ENCODE results near the gene ATP2B3. TPM values are rescaled to one million over a fixed set of nuclear protein-coding genes. Genes with fewer than 3 reads are reported as not detected.
A peak's percentile ranks its signal among the peaks of the same experiment; 100 is the strongest.

Gene ATP2B3
- total and polyA plus RNA-seq, 8 donors = 0.03 to 0.12 (median 0.04) TPM; not detected in 2

- intact Hi-C loops (cut with DNase I) = no loop called here
- FAIRE-seq (no peak), DNase-seq (no peak), ATAC-seq (no peak)
- no peak overlapping the region for H3K27ac ChIP-seq
- H3K4me3 ChIP-seq = no peak overlapping the region
- TF ChIP-seq CTCF (IDR thresholded peaks at IDR 0.05) = no peak
- 64 to 68% methylated on average over 18 to 20 of the region's 20 CpGs for WGBS, 2 donors
- H3K36me3 ChIP-seq = no peaks in the 10 kb centered on the region
- no peaks in the 10 kb centered on the region for H3K9me3 ChIP-seq
- H3K4me1 ChIP-seq = no peaks in the 10 kb centered on the region
- H3K27me3 ChIP-seq = peaks cover 0 to 5% (median 0%) of the 10 kb centered on the region in 4 donors
Measured at GRCh38 chrX:153530411-153531129, 13.1 kb downstream of the ATP2B3 start.

GRCh38 chrX:153533091-153533490, 15.6 kb downstream of the ATP2B3 start:
- ATAC-seq (no peak), DNase-seq (no peak), FAIRE-seq (no peak)
- no peaks in the 10 kb centered on the region for H3K36me3 ChIP-seq
- H3K4me1 ChIP-seq = no peaks in the 10 kb centered on the region
- H3K9me3 ChIP-seq = no peaks in the 10 kb centered on the region
- no peak for TF ChIP-seq CTCF (IDR thresholded peaks at IDR 0.05)
- no peaks in the 10 kb centered on the region for H3K27me3 ChIP-seq
- WGBS, 2 donors = 82 to 85% methylated on average over 15 of the region's 15 CpGs
- no peak overlapping the region for H3K4me3 ChIP-seq
- intact Hi-C loops (cut with DNase I) = no loop called here
- H3K27ac ChIP-seq = no peak overlapping the region

GRCh38 chrX:153537080-153537479, 19.6 kb downstream of the ATP2B3 start:
- intact Hi-C loops (cut with DNase I) = no loop called here
- no peak for ATAC-seq
- DNase-seq = no peak
- no peak overlapping the region for H3K4me3 ChIP-seq
- no peak for FAIRE-seq
- no peak for TF ChIP-seq CTCF (IDR thresholded peaks at IDR 0.05)
- no peaks in the 10 kb centered on the region for H3K9me3 ChIP-seq
- WGBS, 2 donors = 70 to 76% methylated on average over 10 to 11 of the region's 11 CpGs
- no peak overlapping the region for H3K27ac ChIP-seq
- H3K27me3 ChIP-seq = no peaks in the 10 kb centered on the region
- no peaks in the 10 kb centered on the region for H3K36me3 ChIP-seq
- H3K4me1 ChIP-seq = no peaks in the 10 kb centered on the region

- Histone ChIP-seq H3K36me3 (no peaks in the 10 kb centered on the region), H3K9me3 (no peaks in the 10 kb centered on the region), H3K27me3 (no peaks in the 10 kb centered on the region), H3K4me3 (no peak overlapping the region), H3K27ac (no peak overlapping the region), H3K4me1 (no peaks in the 10 kb centered on the region)
- peak; percentile 68 to 88 (median 80) for ATAC-seq
- FAIRE-seq = no peak
- intact Hi-C loops (cut with DNase I) = no loop called here
- peak; percentile 66 to 90 (median 78) for DNase-seq
- TF ChIP-seq CTCF (IDR thresholded peaks at IDR 0.05) = no peak
- 28 to 45% methylated on average over 23 to 26 of the region's 26 CpGs for WGBS, 2 donors
Measured at GRCh38 chrX:153537526-153538295, 20.3 kb downstream of the ATP2B3 start.

GRCh38 chrX:153538424-153538823, 21.0 kb downstream of the ATP2B3 start:
- peak; percentile 15 to 41 (median 18) for ATAC-seq
- Histone ChIP-seq H3K36me3 (no peaks in the 10 kb centered on the region), H3K27ac (no peak overlapping the region), H3K9me3 (no peaks in the 10 kb centered on the region), H3K4me3 (no peak overlapping the region), H3K4me1 (no peaks in the 10 kb centered on the region), H3K27me3 (no peaks in the 10 kb centered on the region)
- no peak for TF ChIP-seq CTCF (IDR thresholded peaks at IDR 0.05)
- no peak for FAIRE-seq
- intact Hi-C loops (cut with DNase I) = no loop called here
- peak in 1 of 6 donors; percentile 9 for DNase-seq
- WGBS, 2 donors = 44 to 66% methylated on average over 16 to 17 of the region's 17 CpGs
